DOHH2 (cell line): ENCODE results near the gene SLC66A1.

Experiments
- H3F3A ChIP-seq: fragments of 200-600 bp; sonication (generic), shearing (Covaris generic); 2 replicates; pipeline ENCODE4 v1.6.0; 2016; ENCODE audit warnings: antibody characterized with exemption, mild to moderate bottlenecking; ENCODE audit not compliant: control insufficient read depth, insufficient read depth
- H3K27ac ChIP-seq: fragments of 200-600 bp; sonication (generic); 2 replicates; pipeline ENCODE4 v1.5.1; 2014; ENCODE audit warnings: low read depth, mild to moderate bottlenecking, low read length, moderate library complexity
- H3K27me3 ChIP-seq: fragments of 200-600 bp; sonication (generic); 2 replicates; pipeline ENCODE4 v1.6.1; 2014; ENCODE audit warnings: mild to moderate bottlenecking, low read length, mixed read lengths; ENCODE audit not compliant: control insufficient read depth
- H3K36me3 ChIP-seq: fragments of 200-600 bp; sonication (generic); 2 replicates; pipeline ENCODE4 v1.6.1; 2014; ENCODE audit warnings: mild to moderate bottlenecking, low read length, moderate library complexity, mixed read lengths; ENCODE audit not compliant: control insufficient read depth
- H3K4me1 ChIP-seq: fragments of 200-600 bp; sonication (generic); 2 replicates; pipeline ENCODE4 v1.6.1; 2014; ENCODE audit warnings: mild to moderate bottlenecking, low read length, mixed read lengths; ENCODE audit not compliant: control insufficient read depth
- H3K4me2 ChIP-seq: fragments of 200-600 bp; sonication (generic); 2 replicates; pipeline ENCODE4 v1.6.0; 2014; ENCODE audit warnings: mild to moderate bottlenecking, low read length, moderate library complexity
- H3K4me3 ChIP-seq: fragments of 200-600 bp; sonication (generic); 2 replicates; pipeline ENCODE4 v1.5.1; 2014; ENCODE audit warnings: mild to moderate bottlenecking, low read length, mixed read lengths
- H3K79me2 ChIP-seq: fragments of 200-600 bp; sonication (generic); 2 replicates; pipeline ENCODE4 v1.6.1; 2014; ENCODE audit warnings: mild to moderate bottlenecking, low read length, mixed read lengths; ENCODE audit not compliant: control insufficient read depth
- H3K9me2 ChIP-seq: fragments of 200-600 bp; sonication (generic); replicated peaks from 2 replicates; pipeline ENCODE4 v1.6.1; 2014; ENCODE audit warnings: mild to moderate bottlenecking, low read length, mixed read lengths; ENCODE audit not compliant: control insufficient read depth
- H3K9me3 ChIP-seq: fragments of 200-600 bp; sonication (generic); 2 replicates; pipeline ENCODE4 v1.6.1; 2014; ENCODE audit warnings: antibody characterized with exemption, low read length, mixed read lengths; ENCODE audit not compliant: control insufficient read depth, insufficient read depth
- H4K20me1 ChIP-seq: fragments of 200-600 bp; sonication (generic); 2 replicates; pipeline ENCODE4 v1.6.0; 2014; ENCODE audit warnings: low read depth, mild to moderate bottlenecking, antibody characterized with exemption, low read length, moderate library complexity; ENCODE audit not compliant: control insufficient read depth, insufficient read depth
- CTCF ChIP-seq: fragments of 200-600 bp; sonication (generic); IDR thresholded peaks from one replicate; pipeline ENCODE4 v1.5.1; 2014; ENCODE audit warnings: antibody characterized with exemption, mild to moderate bottlenecking, low read depth, low read length; ENCODE audit not compliant: poor library complexity, severe bottlenecking
- EZH2phosphoT487 ChIP-seq: fragments of 200-600 bp; sonication (generic); IDR thresholded peaks from 2 replicates; pipeline ENCODE4 v1.6.1; 2017; ENCODE audit warnings: borderline replicate concordance, mild to moderate bottlenecking, antibody characterized with exemption, low read length, moderate library complexity, mixed read lengths

SLC66A1 gene

GRCh38 chr1:19313961-19314882, 2.1 kb downstream of the SLC66A1 start:
- Histone ChIP-seq H3K27ac (peak overlapping the region; percentile 86), H3K9me2 (no peaks in the 10 kb centered on the region), H3K9me3 (no peaks in the 10 kb centered on the region), H3K4me2 (peak overlapping the region; percentile 97), H3K4me3 (peak overlapping the region; percentile 94), H3K79me2 (peaks cover 25% of the 10 kb centered on the region), H3K27me3 (no peaks in the 10 kb centered on the region), H3K36me3 (peaks cover 11% of the 10 kb centered on the region), H4K20me1 (no peaks in the 10 kb centered on the region), H3F3A (peaks cover 30% of the 10 kb centered on the region), H3K4me1 (peaks cover 62% of the 10 kb centered on the region)
- TF ChIP-seq EZH2phosphoT487 (no peak), CTCF (no peak)

- no peaks in the 10 kb centered on the region for H3K9me2 ChIP-seq
- H3K4me1 ChIP-seq = peaks cover 61% of the 10 kb centered on the region
- peak overlapping the region; percentile 86 for H3K27ac ChIP-seq
- no peaks in the 10 kb centered on the region for H3K9me3 ChIP-seq
- H3K36me3 ChIP-seq = peaks cover 11% of the 10 kb centered on the region
- H3K79me2 ChIP-seq = peaks cover 22% of the 10 kb centered on the region
- H4K20me1 ChIP-seq = no peaks in the 10 kb centered on the region
- peaks cover 30% of the 10 kb centered on the region for H3F3A ChIP-seq
- H3K4me3 ChIP-seq = peak overlapping the region; percentile 94
- no peak for TF ChIP-seq EZH2phosphoT487
- TF ChIP-seq CTCF = peak; percentile 24
- no peaks in the 10 kb centered on the region for H3K27me3 ChIP-seq
- peak overlapping the region; percentile 97 for H3K4me2 ChIP-seq
Observed at GRCh38 chr1:19315378-19316198, 3.5 kb downstream of the SLC66A1 start.

- no peak overlapping the region for H3K27ac ChIP-seq
- H4K20me1 ChIP-seq = no peaks in the 10 kb centered on the region
- peaks cover 52% of the 10 kb centered on the region for H3K4me1 ChIP-seq
- H3K9me2 ChIP-seq = no peaks in the 10 kb centered on the region
- H3K4me2 ChIP-seq = peak overlapping the region; percentile 97; the same call in 1 of the 2 replicates
- TF ChIP-seq CTCF (no peak), EZH2phosphoT487 (no peak)
- H3K36me3 ChIP-seq = peaks cover 8% of the 10 kb centered on the region
- no peaks in the 10 kb centered on the region for H3K27me3 ChIP-seq
- H3F3A ChIP-seq = peaks cover 30% of the 10 kb centered on the region
- peaks cover 8% of the 10 kb centered on the region for H3K79me2 ChIP-seq
- H3K9me3 ChIP-seq = no peaks in the 10 kb centered on the region
- no peak overlapping the region for H3K4me3 ChIP-seq
Observed at GRCh38 chr1:19317126-19317910, 5.2 kb downstream of the SLC66A1 start.
